Glutamatergic neuron (in vitro differentiated cells): ENCODE data around the gene PRKG1. TPM values are rescaled to one million over a fixed set of nuclear protein-coding genes. Genes with fewer than 3 reads are reported as not detected.

Source experiments
- DNase-seq: peaks from one replicate; pipeline ENCODE4 v3.0.0; 2022
- H3K27ac Mint-ChIP-seq: one replicate; pipeline ENCODE4 v1.8.0; 2020; ENCODE audit warnings: mild to moderate bottlenecking, mixed read lengths, inconsistent platforms; ENCODE audit not compliant: unreplicated experiment
- H3K27me3 Mint-ChIP-seq: one replicate; pipeline ENCODE4 v1.8.0; 2020; ENCODE audit warnings: mild to moderate bottlenecking, moderate library complexity, mixed read lengths, inconsistent platforms; ENCODE audit not compliant: unreplicated experiment
- H3K36me3 Mint-ChIP-seq: one replicate; pipeline ENCODE4 v1.8.0; 2020; ENCODE audit warnings: mild to moderate bottlenecking, mixed read lengths, inconsistent platforms; ENCODE audit not compliant: unreplicated experiment
- H3K4me1 Mint-ChIP-seq: one replicate; pipeline ENCODE4 v1.8.0; 2020; ENCODE audit warnings: mild to moderate bottlenecking, low read depth, mixed read lengths, inconsistent platforms; ENCODE audit not compliant: unreplicated experiment
- H3K4me3 Mint-ChIP-seq: one replicate; pipeline ENCODE4 v1.8.0; 2020; ENCODE audit warnings: mild to moderate bottlenecking, mixed read lengths, inconsistent platforms; ENCODE audit not compliant: unreplicated experiment
- H3K9me3 Mint-ChIP-seq: one replicate; pipeline ENCODE4 v1.8.0; 2020; ENCODE audit warnings: mild to moderate bottlenecking, moderate library complexity, mixed read lengths, inconsistent platforms; ENCODE audit not compliant: unreplicated experiment
- CTCF ChIP-seq: fragments of 200-600 bp; sonication (generic); IDR thresholded peaks from one replicate; pipeline ENCODE4 v1.5.0; 2021; ENCODE audit not compliant: partially characterized antibody, unreplicated experiment
- total RNA-seq: library from RNA; stranded (reverse); fragmentation: NEBNext Ultra II Directional; extraction: Animal tissue kit (Norgen Biotek cat#: 25700); gene quantifications from one replicate; pipeline ENCODE4 v1.2.1, GENCODE V29; 2021; ENCODE audit not compliant: unreplicated experiment

The PRKG1 gene
- total RNA-seq, 1 donor from 2014 or later: 52.7 TPM

- Mint-ChIP-seq H3K4me3 (no peak overlapping the region), H3K9me3 (no peaks in the 10 kb centered on the region), H3K27me3 (peaks cover 2% of the 10 kb centered on the region)
Observed at GRCh38 chr10:52334595-52334994, 1260.3 kb downstream of the PRKG1 start.

GRCh38 chr10:52335665-52336064, 1261.4 kb downstream of the PRKG1 start:
- no peak for TF ChIP-seq CTCF
- DNase-seq: no peak
- no peaks in the 10 kb centered on the region for H3K36me3 Mint-ChIP-seq
- H3K4me3 Mint-ChIP-seq: no peak overlapping the region
- H3K27ac Mint-ChIP-seq: no peak overlapping the region
- peaks cover 2% of the 10 kb centered on the region for H3K27me3 Mint-ChIP-seq
- H3K4me1 Mint-ChIP-seq: peaks cover 3% of the 10 kb centered on the region
- no peaks in the 10 kb centered on the region for H3K9me3 Mint-ChIP-seq

More at GRCh38 chr10:52334595-52334994, 1260.3 kb downstream of the PRKG1 start:
- Mint-ChIP-seq H3K4me1 (peaks cover 3% of the 10 kb centered on the region), H3K27ac (no peak overlapping the region), H3K36me3 (no peaks in the 10 kb centered on the region)
- DNase-seq: no peak
- no peak for TF ChIP-seq CTCF

GRCh38 chr10:52337225-52337624, 1262.9 kb downstream of the PRKG1 start:
- Mint-ChIP-seq H3K9me3 (no peaks in the 10 kb centered on the region), H3K36me3 (no peaks in the 10 kb centered on the region), H3K27me3 (peaks cover 2% of the 10 kb centered on the region), H3K4me1 (peaks cover 3% of the 10 kb centered on the region), H3K27ac (no peak overlapping the region), H3K4me3 (no peak overlapping the region)
- no peak for DNase-seq
- no peak for TF ChIP-seq CTCF

- no peak overlapping the region for H3K27ac Mint-ChIP-seq
Observed at GRCh38 chr10:52343439-52343838, 1269.2 kb downstream of the PRKG1 start.

More at GRCh38 chr10:52343439-52343838, 1269.2 kb downstream of the PRKG1 start:
- H3K9me3 Mint-ChIP-seq: no peaks in the 10 kb centered on the region
- H3K4me1 Mint-ChIP-seq: no peaks in the 10 kb centered on the region
- no peak for TF ChIP-seq CTCF
- H3K36me3 Mint-ChIP-seq: no peaks in the 10 kb centered on the region
- no peak for DNase-seq
- H3K4me3 Mint-ChIP-seq: no peak overlapping the region
- peaks cover 2% of the 10 kb centered on the region for H3K27me3 Mint-ChIP-seq
